ENCODE data around the gene UGT1A10.

Gene UGT1A10

GRCh38 chr2:233803994-233804393 lies 167.7 kb downstream of the UGT1A10 start:
- no peak for DNase-seq (ENCODE audit: low spot score)

- DNase-seq (ENCODE audit: low spot score), result no peak
Measured at GRCh38 chr2:233807215-233807865, 171.1 kb downstream of the UGT1A10 start.

DNA sequence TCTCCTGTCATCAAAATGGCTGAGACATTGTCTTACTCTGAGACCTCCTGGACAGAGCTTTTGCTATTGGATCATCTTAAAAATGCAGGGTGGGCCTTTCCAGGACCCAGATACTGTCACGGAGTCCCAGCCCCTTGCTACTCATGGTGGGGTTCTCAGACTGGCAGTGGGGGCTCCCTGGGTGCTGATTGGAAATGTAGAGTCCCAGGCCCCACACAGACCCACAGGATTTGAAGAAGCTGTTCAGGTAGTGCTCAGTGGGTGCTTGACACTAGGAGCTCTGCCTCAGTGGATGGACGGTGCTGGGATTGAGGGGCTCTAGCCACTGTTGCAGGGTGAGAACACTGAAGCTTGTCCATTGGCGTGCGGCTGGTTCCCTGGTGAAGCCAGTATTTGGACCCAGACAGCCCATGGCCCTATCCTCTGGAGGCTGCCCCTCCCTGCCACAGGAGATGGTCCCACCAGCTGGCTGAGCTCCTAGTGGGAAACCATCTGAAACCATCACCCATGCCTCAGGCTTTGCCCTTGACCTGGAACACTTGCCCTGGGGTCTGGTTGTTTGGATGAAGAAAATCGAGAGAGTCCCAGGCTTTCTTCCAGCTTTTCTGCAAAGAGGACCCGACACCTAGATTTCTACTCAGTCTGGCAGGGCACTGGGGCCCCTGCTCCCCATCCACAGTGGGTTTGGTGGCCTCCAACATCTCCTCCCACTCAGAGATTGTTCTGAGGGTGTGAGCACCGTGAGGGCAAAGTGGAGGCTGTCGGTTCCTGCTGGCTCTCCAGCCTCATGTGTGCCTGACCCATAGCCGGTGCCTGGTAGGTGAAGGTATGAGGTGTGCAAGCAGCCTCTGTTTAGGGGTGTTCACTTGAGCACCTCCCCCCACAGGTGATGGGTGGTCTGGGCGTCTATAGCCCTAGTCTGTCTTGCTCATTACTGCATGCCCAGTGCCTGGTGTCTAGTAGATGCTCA lies 172.0 kb downstream of the UGT1A10 start:
- DNase-seq (ENCODE audit: low spot score), result no peak

GRCh38 chr2:233810385-233810784 lies 174.1 kb downstream of the UGT1A10 start:
- DNase-seq (ENCODE audit: low spot score), result no peak

DNA sequence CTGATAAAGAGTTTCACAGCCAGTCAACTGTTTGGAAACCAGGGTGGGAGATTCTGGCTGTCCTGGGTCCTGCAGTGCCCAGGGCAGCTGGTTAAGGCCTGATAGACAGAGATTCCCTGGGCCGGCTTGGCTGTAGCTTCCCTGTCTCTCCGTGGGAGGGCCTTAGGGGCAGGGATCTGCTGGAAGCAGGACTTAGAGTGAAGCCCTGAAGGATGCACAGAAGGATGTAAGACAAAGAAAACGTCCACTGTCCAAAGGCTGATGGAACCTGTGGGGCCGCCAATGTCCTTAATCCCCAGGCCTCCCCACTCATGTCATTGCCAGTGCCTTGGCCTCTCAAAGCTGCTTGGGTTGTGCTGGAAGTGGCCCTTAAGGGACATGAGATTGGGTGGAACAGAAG lies 174.8 kb downstream of the UGT1A10 start:
- no peak for DNase-seq (ENCODE audit: low spot score)

GRCh38 chr2:233811732-233812131 lies 175.5 kb downstream of the UGT1A10 start:
- no peak for DNase-seq (ENCODE audit: low spot score)

DNA sequence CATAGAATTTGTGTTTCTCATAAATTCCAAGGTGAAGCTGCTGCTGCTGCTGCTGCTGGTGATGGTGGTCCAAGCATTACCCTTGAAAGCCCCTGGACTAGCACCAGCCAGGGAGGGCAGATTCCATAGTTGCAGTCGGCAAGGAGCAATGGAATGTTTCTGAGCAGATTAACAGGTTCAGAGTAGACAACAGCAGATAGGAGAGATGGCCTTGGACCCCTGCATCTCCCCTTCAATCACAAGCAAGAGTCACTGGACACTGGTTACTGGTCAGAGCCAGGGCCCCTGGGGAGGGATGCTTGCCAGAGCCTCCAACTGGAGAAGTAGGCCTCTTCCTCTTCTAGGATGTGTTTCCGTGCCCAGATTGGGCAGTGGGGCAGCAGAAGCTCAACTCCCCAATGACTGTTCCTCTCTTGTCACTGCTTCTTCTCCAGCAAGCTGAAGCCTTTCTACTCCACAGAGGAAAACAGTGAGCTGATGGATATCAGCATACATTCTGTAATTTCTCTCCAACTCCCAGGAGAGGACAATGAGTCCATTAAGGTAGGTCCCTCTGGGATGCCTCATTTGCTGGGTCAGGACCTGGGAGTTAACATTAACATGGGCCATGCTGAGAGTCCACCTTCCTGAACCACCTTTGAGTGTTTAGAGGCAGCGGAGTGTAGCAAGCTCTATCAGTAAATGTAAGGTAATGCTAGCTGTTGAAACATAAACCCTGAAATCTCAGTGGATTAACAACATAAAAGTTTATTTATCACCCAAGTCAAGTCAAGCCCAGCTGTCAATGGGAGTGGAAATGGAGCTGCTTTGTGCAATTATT lies 177.2 kb downstream of the UGT1A10 start:
- no peak for DNase-seq (ENCODE audit: low spot score)

DNA sequence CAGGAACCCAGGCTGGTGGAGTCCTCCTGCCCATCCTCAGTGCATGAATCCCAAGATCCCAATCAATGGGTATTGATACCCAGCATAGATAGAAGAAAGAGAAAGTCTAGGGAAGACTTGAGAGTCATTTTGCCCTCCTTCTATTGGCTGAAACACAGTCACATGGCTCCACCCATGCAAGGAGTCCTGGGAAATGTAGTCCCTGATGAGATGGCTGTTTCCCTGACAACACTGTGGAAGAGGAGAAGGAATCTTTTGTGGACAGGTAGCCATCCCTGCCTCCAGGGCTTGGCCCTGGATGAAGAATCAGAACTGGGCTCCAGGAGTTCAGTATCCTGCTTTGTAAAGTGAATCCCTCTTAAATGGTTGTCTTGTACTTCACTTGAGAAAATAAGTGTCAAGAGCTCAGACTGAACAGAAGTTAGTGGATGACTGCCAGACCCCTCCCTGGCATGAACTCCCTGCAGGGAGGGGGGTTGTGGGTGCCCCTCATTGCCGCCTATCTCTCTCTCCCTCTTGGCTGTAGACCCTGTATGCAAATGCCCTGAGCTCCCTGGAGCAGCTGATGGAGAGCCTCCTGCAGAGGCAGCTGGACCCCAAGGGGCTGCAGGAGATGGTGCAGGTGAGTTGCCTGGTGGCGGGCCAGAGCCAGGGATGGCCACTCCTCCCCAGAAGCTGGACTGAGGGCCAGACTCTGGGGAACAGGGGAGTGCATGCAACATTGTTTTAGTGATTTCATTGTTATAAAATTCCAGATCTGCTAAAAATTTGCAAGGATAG lies 178.0 kb downstream of the UGT1A10 start:
- no peak for DNase-seq (ENCODE audit: low spot score)

DNA sequence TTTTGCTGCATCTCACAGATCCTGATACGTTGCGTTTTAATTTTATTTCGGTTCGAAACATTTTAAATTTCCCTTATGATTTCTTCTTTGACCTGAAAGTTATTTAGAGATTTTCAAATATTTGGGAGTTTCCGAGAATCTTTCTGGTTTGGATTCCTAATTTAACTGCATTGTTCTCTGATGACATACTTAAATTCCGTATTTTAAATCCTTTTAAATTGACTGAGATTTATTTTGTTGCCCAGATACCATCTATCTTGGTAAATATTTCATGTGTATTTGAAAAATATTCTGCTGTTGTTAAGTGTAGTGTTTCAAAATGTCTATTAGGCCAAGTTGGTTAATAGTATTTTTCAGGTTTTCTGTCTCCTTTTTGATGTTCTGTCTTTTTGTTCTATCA lies 179.6 kb downstream of the UGT1A10 start:
- DNase-seq (ENCODE audit: low spot score), result no peak

DNA sequence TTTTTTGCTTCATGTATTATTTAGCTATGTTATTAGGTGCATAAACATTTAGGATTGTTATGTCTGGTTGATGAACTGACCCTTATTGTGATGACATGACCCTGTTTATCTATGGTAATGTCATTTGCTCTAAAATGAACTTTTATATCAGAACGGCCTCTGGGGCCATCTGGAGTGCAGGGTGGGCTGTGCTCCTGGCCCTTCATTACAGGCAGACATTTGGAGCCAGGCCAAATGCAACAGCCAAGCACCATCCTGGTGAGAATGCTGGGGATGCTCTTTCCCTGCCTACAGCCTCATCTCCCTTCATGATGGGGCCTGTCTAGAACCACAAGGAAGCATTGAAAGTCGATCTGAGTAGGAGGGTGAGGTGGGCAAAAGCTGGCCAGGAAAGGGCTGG lies 180.1 kb downstream of the UGT1A10 start:
- no peak for DNase-seq (ENCODE audit: low spot score)

DNA sequence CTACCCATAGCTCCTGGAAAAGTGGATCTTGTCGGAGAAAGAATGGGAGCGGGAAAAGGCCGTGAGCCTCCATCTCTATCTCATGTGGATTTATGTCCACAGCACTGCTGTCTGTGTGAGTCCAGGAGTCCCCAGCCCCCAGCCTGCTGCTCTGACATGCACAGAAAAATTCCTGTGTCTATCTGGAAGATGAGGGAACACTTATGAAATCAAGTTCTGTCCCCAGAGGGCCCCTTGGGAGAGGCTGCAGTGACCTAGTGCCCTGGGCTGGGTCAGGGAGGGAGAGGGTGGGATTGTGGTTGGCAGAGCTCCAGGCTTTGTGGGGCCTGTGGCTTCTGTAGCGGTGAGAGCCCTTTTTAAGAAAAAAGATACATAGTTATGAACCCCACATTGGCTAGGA lies 180.5 kb downstream of the UGT1A10 start:
- DNase-seq (ENCODE audit: low spot score), result no peak

- DNase-seq (ENCODE audit: low spot score), result no peak
Measured at GRCh38 chr2:233817361-233817911, 181.2 kb downstream of the UGT1A10 start.

GRCh38 chr2:233817995-233818638 lies 181.9 kb downstream of the UGT1A10 start:
- DNase-seq (ENCODE audit: low spot score), result no peak

DNA sequence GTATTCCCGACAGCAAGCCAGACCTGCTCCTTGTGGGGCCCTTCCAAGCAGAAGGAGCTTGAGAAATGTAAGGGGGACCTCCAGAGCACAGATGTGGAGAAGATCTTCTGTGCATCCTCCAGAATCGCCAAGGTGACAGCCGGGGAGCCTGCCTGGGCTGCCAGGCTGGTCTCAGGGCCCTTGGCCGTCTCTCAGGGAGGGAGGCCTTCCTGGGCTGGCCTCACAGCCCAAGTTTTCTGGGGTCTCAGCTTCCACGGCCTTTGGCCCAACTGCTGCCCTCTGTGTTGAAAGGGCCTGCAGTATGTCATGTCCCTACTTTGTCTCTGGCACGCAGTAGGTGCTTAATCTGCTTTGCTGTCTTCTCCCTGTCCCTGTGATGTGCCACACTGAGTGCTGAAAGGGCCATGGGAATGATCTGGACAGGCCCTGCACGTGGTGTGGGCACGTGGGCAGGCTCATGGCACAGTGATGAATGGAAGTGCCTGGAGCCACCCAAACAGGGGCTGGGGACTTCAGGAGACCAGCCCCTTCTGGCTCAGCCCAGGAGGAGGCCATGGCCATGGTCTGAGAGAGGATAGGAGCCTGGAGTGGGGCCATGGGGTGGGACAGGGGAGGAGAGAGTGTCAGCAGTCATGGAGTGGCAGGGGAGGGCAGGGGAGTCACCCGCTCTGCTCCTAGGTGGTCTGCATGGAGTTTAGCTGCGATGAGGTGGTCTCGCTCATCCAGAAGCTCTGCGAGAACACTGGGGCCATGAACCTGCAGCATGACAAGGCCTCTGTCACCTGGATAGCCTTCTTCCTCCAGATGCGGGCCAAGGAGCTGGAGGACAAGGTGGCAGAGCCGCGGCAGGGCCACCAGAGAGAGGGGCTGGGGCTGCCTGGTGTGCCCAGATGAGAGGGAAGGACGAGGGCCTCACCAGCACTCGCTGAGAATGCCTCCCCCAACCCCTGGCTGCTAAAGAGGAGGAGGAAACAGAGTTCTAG lies 182.7 kb downstream of the UGT1A10 start:
- DNase-seq (ENCODE audit: low spot score), result no peak

DNA sequence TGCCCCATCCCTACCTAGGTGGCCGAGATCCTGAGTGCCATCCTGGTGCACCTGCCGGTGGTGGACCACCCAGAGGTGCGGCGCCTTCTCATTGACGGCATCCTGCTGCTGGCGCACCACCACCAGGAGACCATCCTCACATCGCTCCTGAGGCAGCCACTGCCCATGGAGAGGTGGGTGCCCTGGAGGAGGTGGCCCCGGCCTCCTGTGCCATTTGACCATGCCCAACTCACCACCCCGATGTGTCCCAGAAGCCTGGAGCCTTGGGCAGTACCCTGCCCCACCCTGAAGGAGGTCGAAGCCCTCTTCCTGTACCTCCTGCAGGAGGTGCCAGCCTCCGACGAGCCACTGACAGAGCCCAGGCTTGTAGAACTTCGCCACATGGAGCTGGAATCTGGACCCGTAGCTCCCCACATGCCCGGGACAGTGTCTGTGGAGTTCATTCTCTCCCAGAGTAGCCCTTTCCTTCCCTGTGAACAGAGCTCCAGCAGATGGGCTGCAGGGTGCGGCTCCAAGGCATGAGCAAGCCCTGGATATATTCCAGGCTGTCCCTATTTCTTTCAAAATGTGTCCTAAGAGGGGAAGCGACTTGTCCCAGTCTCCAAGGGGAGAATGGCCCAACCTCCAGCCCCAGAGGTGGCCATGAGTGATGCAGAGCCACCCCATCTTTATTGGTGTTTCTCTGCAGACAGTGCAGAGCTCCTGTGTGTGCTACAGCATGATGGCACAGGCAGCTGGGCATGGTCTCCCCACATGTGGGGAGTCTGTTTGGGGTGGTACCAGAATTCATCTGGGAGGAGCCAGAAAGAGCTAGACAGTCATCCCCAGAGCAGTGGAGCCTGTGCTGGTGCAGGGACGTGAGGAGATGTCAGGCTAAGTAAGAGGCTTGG lies 183.9 kb downstream of the UGT1A10 start:
- no peak for DNase-seq (ENCODE audit: low spot score)

DNA sequence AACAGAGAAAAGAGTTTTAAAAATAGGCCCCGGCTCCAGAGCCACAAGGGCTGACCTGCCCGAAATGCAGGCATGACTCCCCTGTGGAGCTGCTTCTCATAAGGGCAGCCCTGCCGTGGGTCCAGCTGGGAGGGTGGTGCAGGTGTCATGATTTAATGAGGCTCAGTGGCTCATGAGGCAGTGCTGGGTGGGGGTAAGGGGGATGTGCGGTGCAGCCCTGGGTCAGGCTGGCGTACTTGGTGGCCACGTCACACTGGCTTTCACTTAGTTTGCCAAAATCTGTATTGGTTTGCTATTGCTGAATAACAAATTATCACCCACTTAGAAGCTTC lies 184.5 kb downstream of the UGT1A10 start:
- no peak for DNase-seq (ENCODE audit: low spot score)

DNA sequence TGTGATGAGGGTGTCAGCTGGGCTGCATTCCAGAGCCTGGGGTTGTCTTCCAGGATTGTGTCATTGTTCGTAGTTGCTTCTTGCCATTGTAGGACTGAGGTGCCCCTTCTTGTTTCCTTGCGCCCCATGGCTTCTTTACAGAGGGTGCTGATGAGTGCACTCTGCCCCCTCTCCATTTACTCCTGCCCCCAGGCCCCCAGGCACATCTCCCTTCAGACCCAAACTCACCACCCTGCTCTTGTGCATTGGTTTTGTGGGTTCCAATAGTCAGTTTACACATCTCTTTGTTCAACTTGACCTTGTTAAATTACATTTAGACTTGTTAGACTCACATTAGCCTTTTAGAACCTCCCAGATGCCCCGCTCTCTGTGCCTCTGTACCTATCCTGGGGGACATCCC lies 184.9 kb downstream of the UGT1A10 start:
- no peak for DNase-seq (ENCODE audit: low spot score)

GRCh38 chr2:233821709-233822100 lies 185.5 kb downstream of the UGT1A10 start:
- no peak for DNase-seq (ENCODE audit: low spot score)
